ENCODE measurements around the gene MAN1B1. TPM values are rescaled to one million over a fixed set of nuclear protein-coding genes. Genes with fewer than 3 reads are reported as not detected.

Gene MAN1B1
- total and polyA plus RNA-seq, 2 donors (not counting 3 experiments of a cell fraction or from before 2014, with no cell fraction given), result 75.3 to 83.3 TPM

GRCh38 chr9:137084526-137084925, 2.3 kb upstream of the MAN1B1 start:
- intact Hi-C loops (cut with micrococcal nuclease), result no loop called here
- H3K9me1 ChIP-seq (replicated peaks; ENCODE audit: control insufficient read depth, extremely low read depth, insufficient read depth, low read length), result no peaks in the 10 kb centered on the region
- ChIA-PET POLR2A (no interaction called here), CTCF (interaction anchor here (2.0 to 2.8 kb wide), 2 partner anchors 21 to 35 kb away, joined by 7 to 12 read pairs; no protein-coding TSS in a partner anchor)
- H3K4me1 ChIP-seq (ENCODE audit: control insufficient read depth, extremely low read depth, insufficient read depth, low read length), result peaks cover 28% of the 10 kb centered on the region
- H3K4me2 ChIP-seq (ENCODE audit: insufficient read depth, low read length), result no peak overlapping the region
- no peak overlapping the region for H3K9ac ChIP-seq (replicated peaks; ENCODE audit: extremely low read depth, insufficient read depth, low read length)
- no peak overlapping the region for H3K4me3 ChIP-seq (replicated peaks in 1 of 3; ENCODE audit: insufficient read depth in 1 of 3, low read depth in 1 of 3, low read length in 3 of 3)
- TF ChIP-seq FOS (IDR thresholded peaks at IDR 0.05; ENCODE audit: borderline replicate concordance, insufficient read depth, low read length) (no peak), POLR2AphosphoS5 (IDR thresholded peaks at IDR 0.05; ENCODE audit: insufficient read depth, low read depth, low read length) (no peak), CTCF (IDR thresholded peaks at IDR 0.05; ENCODE audit: extremely low read depth in 1 of 2, insufficient read depth in 1 of 2, low read depth in 1 of 2, low read length in 2 of 2) (no peak), JUN (IDR thresholded peaks at IDR 0.05; ENCODE audit: borderline replicate concordance, insufficient read depth, insufficient read length, low read depth) (no peak), GATA2 (IDR thresholded peaks at IDR 0.05; ENCODE audit: insufficient read depth, insufficient read length, low read depth, low read length) (no peak), POLR2A (IDR thresholded peaks at IDR 0.05; ENCODE audit: low read depth, low read length) (no peak), MAX (IDR thresholded peaks at IDR 0.05; ENCODE audit: insufficient read depth, insufficient read length) (no peak), MYC (IDR thresholded peaks at IDR 0.05; ENCODE audit: low read depth, low read length) (no peak), EZH2 (IDR thresholded peaks at IDR 0.05; ENCODE audit: borderline replicate concordance, low read depth, low read length, severe bottlenecking) (no peak)
- H3K9me3 ChIP-seq (replicated peaks; ENCODE audit: control insufficient read depth, insufficient read depth, low read length), result no peaks in the 10 kb centered on the region
- no peak overlapping the region for H2AFZ ChIP-seq (ENCODE audit: low read depth, low read length)
- dilution Hi-C loops (cut with MboI; ENCODE audit: extremely low pct_ligation_motif_present, low sequenced_read_pairs), result no loop called here
- DNase-seq (ENCODE audit: low read depth, low spot score) (no peak), FAIRE-seq (no peak)
- H3K27ac ChIP-seq (ENCODE audit: insufficient read depth, low read depth, low read length), result no peak overlapping the region
- H3K36me3 ChIP-seq (ENCODE audit: control insufficient read depth in 2 of 2, extremely low read depth in 1 of 2, insufficient read depth in 2 of 2, low read length in 2 of 2), result peaks cover 0 to 27% of the 10 kb centered on the region in 2 experiments
- no peaks in the 10 kb centered on the region for H4K20me1 ChIP-seq (replicated peaks; ENCODE audit: control insufficient read depth, extremely low read depth, insufficient read depth, low read length)
- no peaks in the 10 kb centered on the region for H3K27me3 ChIP-seq (ENCODE audit: control insufficient read depth in 2 of 2, insufficient read depth in 2 of 2, low read length in 2 of 2)
- H3K79me2 ChIP-seq (ENCODE audit: control insufficient read depth, insufficient read depth, low read length), result no peaks in the 10 kb centered on the region
- no TSS peak for BruUV-seq (replicated peaks)

Data from endothelial cell of umbilical vein (primary cell).